HFF-Myc (cell line): ENCODE data around the gene GAS2.

Experiments
- DNase-seq: peaks from one replicate; pipeline ENCODE4 v3.0.0-alpha.2; 2011; ENCODE audit warnings: low read depth; ENCODE audit errors: extremely low read depth
- H3K4me3 ChIP-seq: replicated peaks from 2 replicates; pipeline ENCODE4 v1.5.1; 2011; ENCODE audit warnings: low read depth, mild to moderate bottlenecking, control low read depth, low read length
- CTCF ChIP-seq: IDR thresholded peaks from 2 replicates; pipeline ENCODE4 v1.5.1; 2012; ENCODE audit warnings: mild to moderate bottlenecking, low read depth, low read length, control low read depth; ENCODE audit errors: missing control alignments

The GAS2 gene

GRCh38 chr11:22715971-22716370, 49.6 kb downstream of the GAS2 start:
- no peak for DNase-seq
- no peak for TF ChIP-seq CTCF
- H3K4me3 ChIP-seq: no peak overlapping the region

GRCh38 chr11:22720457-22720856, 54.0 kb downstream of the GAS2 start:
- TF ChIP-seq CTCF: no peak
- no peak for DNase-seq
- H3K4me3 ChIP-seq: no peak overlapping the region

GRCh38 chr11:22723274-22723673, 56.9 kb downstream of the GAS2 start:
- H3K4me3 ChIP-seq: no peak overlapping the region
- no peak for DNase-seq
- no peak for TF ChIP-seq CTCF

- no peak overlapping the region for H3K4me3 ChIP-seq
- DNase-seq: no peak
- no peak for TF ChIP-seq CTCF
Observed at GRCh38 chr11:22725079-22725478, 58.7 kb downstream of the GAS2 start.

- no peak for TF ChIP-seq CTCF
- no peak for DNase-seq
Observed at GRCh38 chr11:22728600-22729389, 62.4 kb downstream of the GAS2 start.

GRCh38 chr11:22730319-22730718, 63.9 kb downstream of the GAS2 start:
- no peak for DNase-seq
- TF ChIP-seq CTCF: no peak

More at GRCh38 chr11:22728600-22729389, 62.4 kb downstream of the GAS2 start:
- H3K4me3 ChIP-seq: no peak overlapping the region

GRCh38 chr11:22732588-22732987, 66.2 kb downstream of the GAS2 start:
- TF ChIP-seq CTCF: no peak
- no peak for DNase-seq
- H3K4me3 ChIP-seq: no peak overlapping the region

More at GRCh38 chr11:22730319-22730718, 63.9 kb downstream of the GAS2 start:
- H3K4me3 ChIP-seq: no peak overlapping the region
